ENCODE measurements around the gene CAMK1D. TPM values are rescaled to one million over a fixed set of nuclear protein-coding genes. Genes with fewer than 3 reads are reported as not detected.

Gene CAMK1D
- total RNA-seq, 1 donor from 2014 or later, result 6.5 TPM

GRCh38 chr10:12412666-12413368 is 63.5 kb downstream of the CAMK1D start:
- no peak for DNase-seq (ENCODE audit: low read depth, low spot score)
- TF ChIP-seq, protein P1, sequence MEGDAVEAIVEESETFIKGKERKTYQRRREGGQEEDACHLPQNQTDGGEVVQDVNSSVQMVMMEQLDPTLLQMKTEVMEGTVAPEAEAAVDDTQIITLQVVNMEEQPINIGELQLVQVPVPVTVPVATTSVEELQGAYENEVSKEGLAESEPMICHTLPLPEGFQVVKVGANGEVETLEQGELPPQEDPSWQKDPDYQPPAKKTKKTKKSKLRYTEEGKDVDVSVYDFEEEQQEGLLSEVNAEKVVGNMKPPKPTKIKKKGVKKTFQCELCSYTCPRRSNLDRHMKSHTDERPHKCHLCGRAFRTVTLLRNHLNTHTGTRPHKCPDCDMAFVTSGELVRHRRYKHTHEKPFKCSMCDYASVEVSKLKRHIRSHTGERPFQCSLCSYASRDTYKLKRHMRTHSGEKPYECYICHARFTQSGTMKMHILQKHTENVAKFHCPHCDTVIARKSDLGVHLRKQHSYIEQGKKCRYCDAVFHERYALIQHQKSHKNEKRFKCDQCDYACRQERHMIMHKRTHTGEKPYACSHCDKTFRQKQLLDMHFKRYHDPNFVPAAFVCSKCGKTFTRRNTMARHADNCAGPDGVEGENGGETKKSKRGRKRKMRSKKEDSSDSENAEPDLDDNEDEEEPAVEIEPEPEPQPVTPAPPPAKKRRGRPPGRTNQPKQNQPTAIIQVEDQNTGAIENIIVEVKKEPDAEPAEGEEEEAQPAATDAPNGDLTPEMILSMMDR (conservative IDR thresholded peaks at IDR 0.05), result no peak
- peaks cover 6% of the 10 kb centered on the region for H3K36me3 Mint-ChIP-seq (ENCODE audit: low read depth)
- H3K4me3 Mint-ChIP-seq, result no peak overlapping the region
- no peaks in the 10 kb centered on the region for H3K4me1 Mint-ChIP-seq
- no peaks in the 10 kb centered on the region for H3K27me3 Mint-ChIP-seq (ENCODE audit: low read depth)
- H3K9me3 Mint-ChIP-seq, result peaks cover 4% of the 10 kb centered on the region
- no peak overlapping the region for H3K27ac Mint-ChIP-seq (ENCODE audit: unreplicated experiment)

- Mint-ChIP-seq H3K4me3 (no peak overlapping the region), H3K9me3 (peaks cover 4% of the 10 kb centered on the region), H3K27me3 (ENCODE audit: low read depth) (no peaks in the 10 kb centered on the region), H3K4me1 (no peaks in the 10 kb centered on the region), H3K36me3 (ENCODE audit: low read depth) (peaks cover 6% of the 10 kb centered on the region), H3K27ac (ENCODE audit: unreplicated experiment) (no peak overlapping the region)
- no peak for DNase-seq (ENCODE audit: low read depth, low spot score)
- TF ChIP-seq, protein P1 (conservative IDR thresholded peaks at IDR 0.05), result no peak
Observed at GRCh38 chr10:12413369-12413711, 64.0 kb downstream of the CAMK1D start.

DNA sequence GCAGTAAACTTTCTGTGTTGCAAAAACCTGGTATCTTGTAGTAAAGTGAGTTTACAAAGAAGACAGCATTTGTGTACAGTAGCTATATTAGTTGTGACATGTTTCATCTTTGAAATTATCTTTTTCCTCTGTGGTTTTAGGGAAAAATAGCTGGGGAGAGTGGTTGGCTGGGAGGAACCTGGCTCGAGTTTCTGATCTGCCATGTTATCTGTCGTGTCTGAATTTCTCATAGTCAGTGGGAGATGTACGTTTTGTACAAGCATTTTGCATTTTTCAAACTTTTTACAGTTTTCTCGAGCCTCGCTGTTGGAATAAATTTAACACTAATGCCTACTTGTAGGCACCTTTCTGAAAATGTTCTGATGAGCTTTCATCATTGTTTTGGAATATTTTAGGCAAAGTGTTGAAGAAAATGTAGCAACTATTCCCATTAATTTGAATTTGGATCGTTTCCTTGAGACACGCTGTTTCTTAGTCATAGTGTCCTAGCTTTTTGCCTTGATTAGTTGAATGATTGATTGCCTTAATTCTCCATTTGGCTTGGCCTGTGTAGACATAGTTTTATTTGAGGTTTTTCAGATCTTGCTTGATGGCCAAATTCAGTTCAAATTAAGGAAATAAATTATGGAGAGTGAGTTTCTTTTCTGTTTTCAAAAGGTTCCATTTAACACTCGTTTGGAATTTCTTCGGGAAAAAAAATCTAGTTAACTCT is 65.1 kb downstream of the CAMK1D start:
- H3K27ac Mint-ChIP-seq (ENCODE audit: unreplicated experiment), result no peak overlapping the region
- TF ChIP-seq, protein P1 (conservative IDR thresholded peaks at IDR 0.05), result no peak

DNA sequence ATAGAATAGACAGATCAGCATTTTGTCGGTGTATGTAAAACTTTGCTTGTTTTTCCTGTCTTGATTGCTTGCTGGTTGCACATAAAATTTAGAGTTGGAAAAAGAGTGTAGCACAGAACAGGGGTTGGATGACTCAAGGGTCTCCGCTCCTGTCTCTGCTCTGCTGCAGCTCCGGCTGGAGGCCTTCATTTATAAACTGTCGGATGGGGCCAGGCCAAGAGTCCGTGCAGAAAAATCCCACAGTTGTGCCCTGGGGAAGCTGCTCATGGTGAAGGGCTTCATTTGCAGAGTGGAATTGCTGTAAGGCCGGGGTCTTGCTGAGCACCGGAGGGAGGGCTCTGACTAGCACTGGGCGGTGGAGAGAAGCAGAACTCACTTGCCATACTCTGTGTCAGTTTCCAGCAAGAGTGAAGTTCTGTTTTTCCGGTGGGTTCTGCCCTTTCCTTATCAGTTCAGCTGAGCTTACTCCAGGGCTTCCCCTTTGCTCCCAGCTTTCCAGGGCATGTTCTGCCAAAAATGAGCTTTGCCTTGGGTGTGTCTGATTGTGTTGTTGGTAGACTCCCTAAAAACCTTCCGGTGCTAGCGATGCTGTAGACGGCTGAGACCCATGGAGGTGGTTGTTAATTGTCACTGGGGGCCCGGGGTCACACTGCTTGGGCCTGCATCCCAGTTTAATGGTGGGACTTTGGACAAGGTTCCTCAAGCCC is 67.2 kb downstream of the CAMK1D start:
- H3K36me3 Mint-ChIP-seq (ENCODE audit: low read depth), result peaks cover 6% of the 10 kb centered on the region

More for the DNA sequence above, 65.1 kb downstream of the CAMK1D start:
- Mint-ChIP-seq H3K4me3 (no peak overlapping the region), H3K27me3 (ENCODE audit: low read depth) (no peaks in the 10 kb centered on the region), H3K4me1 (no peaks in the 10 kb centered on the region), H3K9me3 (peaks cover 4% of the 10 kb centered on the region), H3K36me3 (ENCODE audit: low read depth) (peaks cover 6% of the 10 kb centered on the region)
- no peak for DNase-seq (ENCODE audit: low read depth, low spot score)

GRCh38 chr10:12417331-12417730 is 68.0 kb downstream of the CAMK1D start:
- Mint-ChIP-seq H3K27ac (ENCODE audit: unreplicated experiment) (no peak overlapping the region), H3K4me1 (no peaks in the 10 kb centered on the region)

More for the DNA sequence above, 67.2 kb downstream of the CAMK1D start:
- no peak for DNase-seq (ENCODE audit: low read depth, low spot score)
- H3K27ac Mint-ChIP-seq (ENCODE audit: unreplicated experiment), result no peak overlapping the region
- no peaks in the 10 kb centered on the region for H3K27me3 Mint-ChIP-seq (ENCODE audit: low read depth)
- TF ChIP-seq, protein P1 (conservative IDR thresholded peaks at IDR 0.05), result no peak
- no peaks in the 10 kb centered on the region for H3K4me1 Mint-ChIP-seq
- H3K4me3 Mint-ChIP-seq, result no peak overlapping the region
- H3K9me3 Mint-ChIP-seq, result peaks cover 4% of the 10 kb centered on the region

More at GRCh38 chr10:12417331-12417730, 68.0 kb downstream of the CAMK1D start:
- TF ChIP-seq, protein P1 (conservative IDR thresholded peaks at IDR 0.05), result no peak
- Mint-ChIP-seq H3K9me3 (peaks cover 4% of the 10 kb centered on the region), H3K36me3 (ENCODE audit: low read depth) (peaks cover 6% of the 10 kb centered on the region), H3K27me3 (ENCODE audit: low read depth) (no peaks in the 10 kb centered on the region), H3K4me3 (no peak overlapping the region)
- DNase-seq (ENCODE audit: low read depth, low spot score), result no peak

Measured in neural crest cell (in vitro differentiated cells).